Measurements from ENCODE around the gene HTRA3. TPM values are rescaled to one million over a fixed set of nuclear protein-coding genes. Genes with fewer than 3 reads are reported as not detected.

HTRA3 gene
- total RNA-seq, 4 donors from 2014 or later = 4.0 to 18.2 (median 11.4) TPM

DNA sequence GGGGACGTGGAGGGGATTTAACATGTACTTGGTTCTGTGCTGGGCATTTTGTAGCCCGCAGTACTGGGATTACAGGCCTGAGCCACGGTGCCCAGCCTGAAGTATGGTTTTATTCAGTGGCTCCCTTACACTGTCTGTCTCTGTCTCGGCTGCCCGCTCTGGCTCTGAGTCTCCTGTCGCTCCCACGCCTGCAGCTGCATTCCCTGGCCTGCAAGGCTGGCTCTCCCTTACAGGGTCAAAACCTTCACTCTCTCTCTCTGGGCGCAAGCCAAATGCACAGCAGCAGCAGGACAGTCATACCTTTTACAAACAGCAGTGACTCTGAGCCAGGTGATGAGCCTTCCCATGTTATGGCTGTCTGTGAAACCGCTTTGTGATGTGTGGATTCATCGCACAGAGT lies 72.1 kb downstream of the HTRA3 start:
- TF ChIP-seq CTCF (IDR thresholded peaks at IDR 0.05) (no peak), POLR2A (IDR thresholded peaks at IDR 0.05) (no peak)
- 70 to 84% methylated on average over 10 of the region's 10 CpGs for WGBS, 2 donors
- intact Hi-C loops (cut with DNase I; ENCODE audit: low total_unique reads) = no loop called here
- no peak overlapping the region for H3K4me3 ChIP-seq (ENCODE audit: low read depth, poor library complexity, severe bottlenecking)
- peak in 1 of 2 donors; percentile 87 for DNase-seq (ENCODE audit: low spot score in 2 of 2)

GRCh38 chr4:8342651-8343261 lies 73.2 kb downstream of the HTRA3 start:
- no peak overlapping the region for H3K4me3 ChIP-seq (ENCODE audit: low read depth, poor library complexity, severe bottlenecking)
- no peak for TF ChIP-seq CTCF (IDR thresholded peaks at IDR 0.05)
- no peak for TF ChIP-seq POLR2A (IDR thresholded peaks at IDR 0.05)
- 85% methylated on average over 16 of the region's 16 CpGs for WGBS, 2 donors
- peak in 1 of 2 donors; percentile 81 for DNase-seq (ENCODE audit: low spot score in 2 of 2)
- intact Hi-C loops (cut with DNase I; ENCODE audit: low total_unique reads) = no loop called here

DNA sequence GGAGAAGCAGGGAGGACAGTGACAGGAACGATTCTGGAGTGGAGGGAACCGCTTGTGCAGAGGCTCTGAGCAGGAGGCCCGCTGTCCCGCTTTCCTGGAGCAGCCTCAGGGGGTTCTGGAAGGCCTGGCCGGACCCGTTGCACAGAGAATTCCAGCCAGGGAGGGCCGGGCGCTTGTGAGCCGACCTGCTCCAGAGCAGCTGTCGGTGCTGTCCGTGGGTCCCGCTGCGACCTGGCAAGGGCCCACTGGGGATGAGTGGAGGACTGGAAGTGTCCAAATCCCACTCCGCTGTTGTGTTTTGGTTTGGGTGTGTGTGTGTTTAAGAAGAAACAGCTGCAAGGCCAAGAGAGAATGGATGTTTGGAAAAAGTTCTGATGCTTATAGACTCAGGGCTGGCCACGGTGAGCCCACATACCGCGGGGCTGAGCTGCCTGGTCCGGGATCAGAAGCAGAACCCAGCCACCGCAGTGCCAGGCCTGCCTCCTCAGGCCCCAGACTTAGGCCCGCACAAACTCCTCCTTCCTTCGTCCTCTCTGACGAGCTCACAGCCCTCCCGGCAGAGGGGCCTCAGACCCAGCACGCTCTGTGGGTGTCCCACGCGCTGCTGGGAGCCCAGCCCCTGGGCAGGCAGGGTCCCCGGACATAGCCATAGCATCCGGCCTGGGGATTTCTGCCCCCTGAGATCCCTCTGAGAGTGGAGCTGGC lies 73.9 kb downstream of the HTRA3 start:
- no peak overlapping the region for H3K4me3 ChIP-seq (ENCODE audit: low read depth, poor library complexity, severe bottlenecking)
- peak in 1 of 2 donors; percentile 83 for DNase-seq (ENCODE audit: low spot score in 2 of 2)

GRCh38 chr4:8343967-8344331 lies 74.4 kb downstream of the HTRA3 start:
- WGBS, 2 donors = 92 to 96% methylated on average over 7 to 11 of the region's 11 CpGs
- no peak overlapping the region for H3K4me3 ChIP-seq (ENCODE audit: low read depth, poor library complexity, severe bottlenecking)
- TF ChIP-seq POLR2A (IDR thresholded peaks at IDR 0.05) (no peak), CTCF (IDR thresholded peaks at IDR 0.05) (no peak)
- intact Hi-C loops (cut with DNase I; ENCODE audit: low total_unique reads) = no loop called here
- DNase-seq (ENCODE audit: low spot score in 2 of 2) = no peak

More for the DNA sequence above, 73.9 kb downstream of the HTRA3 start:
- WGBS, 2 donors = 67 to 75% methylated on average over 27 to 28 of the region's 28 CpGs
- TF ChIP-seq POLR2A (IDR thresholded peaks at IDR 0.05) (no peak), CTCF (IDR thresholded peaks at IDR 0.05) (no peak)
- intact Hi-C loops (cut with DNase I; ENCODE audit: low total_unique reads) = no loop called here

DNA sequence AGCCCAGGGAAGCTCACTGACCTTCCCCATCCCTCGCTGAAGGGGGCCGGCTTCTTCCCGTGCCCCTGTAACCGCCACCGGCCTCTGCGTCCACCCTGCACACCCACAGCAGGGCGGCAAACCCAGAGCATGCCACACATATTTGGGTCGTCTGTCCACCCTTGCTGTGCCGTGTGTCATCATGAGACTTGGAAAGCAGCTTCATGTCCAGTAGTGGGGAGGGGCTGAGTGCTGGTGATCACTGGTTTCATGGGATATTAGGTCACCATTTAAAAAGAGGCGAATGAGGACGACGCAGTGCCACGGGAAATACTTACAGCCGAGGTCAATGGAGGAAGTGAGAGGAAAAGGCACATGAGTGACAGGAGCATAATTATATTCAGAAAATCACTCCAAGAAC lies 74.8 kb downstream of the HTRA3 start:
- TF ChIP-seq POLR2A (IDR thresholded peaks at IDR 0.05) = no peak
- TF ChIP-seq CTCF (IDR thresholded peaks at IDR 0.05) = no peak
- no peak overlapping the region for H3K4me3 ChIP-seq (ENCODE audit: low read depth, poor library complexity, severe bottlenecking)
- DNase-seq (ENCODE audit: low spot score in 2 of 2) = peak in 1 of 2 donors; percentile 69
- intact Hi-C loops (cut with DNase I; ENCODE audit: low total_unique reads) = no loop called here
- WGBS, 2 donors = 76 to 78% methylated on average over 14 of the region's 14 CpGs

All from lower leg skin (tissue), 4 donors.